GM12878 (cell line): Measurements from ENCODE around the gene ZNF775. TPM values are rescaled to one million over a fixed set of nuclear protein-coding genes. Genes with fewer than 3 reads are reported as not detected.

Experiments
- ATAC-seq: fragments of 200-7000 bp; cut with Tn5 transposase; 3 replicates; pipeline ENCODE4 v1.9.1; 2020; ENCODE audit warnings: mild to moderate bottlenecking, moderate library complexity
- BruUV-seq: library from RNA; stranded (reverse); fragments of 400-500 nt; replicated peaks from 2 replicates; lab custom pipeline; 2021; lab: Mats Ljungman, UMichigan
- CTCF ChIA-PET: fragments of 300-600 bp; sonication (Branson Sonifier 250); formaldehyde crosslinking; extraction: SDS; loops from one replicate; lab custom pipeline; 2021; ENCODE audit warnings: inconsistent platforms; lab: Yijun Ruan, JAX
- POLR2A ChIA-PET: fragments of 350-600 bp; formaldehyde crosslinking; extraction: SDS; loops from one replicate; lab custom pipeline; 2021; ENCODE audit warnings: inconsistent platforms; lab: Charles Lee
- RAD21 ChIA-PET: fragments of 300-600 bp; sonication (Branson Sonifier 250); formaldehyde crosslinking; loops from one replicate; lab custom pipeline; 2023; ENCODE audit warnings: antibody characterized with exemption; ENCODE audit not compliant: unreplicated experiment; lab: Charles Lee
- SMC1A ChIA-PET: fragments of 300-600 bp; sonication (Branson Sonifier 250); formaldehyde crosslinking; loops from one replicate; lab custom pipeline; 2023; ENCODE audit not compliant: unreplicated experiment, uncharacterized antibody; lab: Charles Lee
- DNase-seq: peaks from one replicate; pipeline ENCODE4 v3.0.0-alpha.2; 2011; ENCODE audit warnings: low read depth, low spot score
- FAIRE-seq: peaks from 3 replicates; lab custom pipeline; 2011; peaks lifted over from hg19 to GRCh38; lab: Jason Lieb, UNC
- H2AFZ ChIP-seq: 2 replicates; pipeline ENCODE4 v1.6.0; 2011; ENCODE audit warnings: low read depth, low read length, control low read depth; ENCODE audit not compliant: control insufficient read depth
- H3K27ac ChIP-seq: 2 replicates; pipeline ENCODE4 v1.5.1; 2011; ENCODE audit warnings: control low read depth; ENCODE audit not compliant: control insufficient read depth, insufficient read depth
- H3K27me3 ChIP-seq, 2 experiments: replicated peaks in 1 of 2; 2 replicates each; pipeline versions ENCODE4 v1.6.0 to v1.6.1; 2011; ENCODE audit warnings: low read length in 1 of 2; ENCODE audit not compliant: control insufficient read depth in 2 of 2, insufficient read depth in 2 of 2
- H3K36me3 ChIP-seq, 2 experiments: 2 replicates each; pipeline ENCODE4 v1.5.1; 2011; ENCODE audit warnings: low read length in 1 of 2; ENCODE audit not compliant: control insufficient read depth in 2 of 2, insufficient read depth in 2 of 2
- H3K4me1 ChIP-seq: 2 replicates; pipeline ENCODE4 v1.6.1; 2011; ENCODE audit warnings: mild to moderate bottlenecking, low read length, moderate library complexity, mixed read lengths; ENCODE audit not compliant: control insufficient read depth, insufficient read depth
- H3K4me2 ChIP-seq: 2 replicates; pipeline ENCODE4 v1.6.0; 2011; ENCODE audit warnings: control low read depth; ENCODE audit not compliant: control insufficient read depth, insufficient read depth
- H3K4me3 ChIP-seq: fragments of 200-600 bp; sonication (generic); 2 replicates; pipeline ENCODE4 v1.5.1; 2016
- H3K79me2 ChIP-seq: 2 replicates; pipeline ENCODE4 v1.6.0; 2011; ENCODE audit warnings: low read length; ENCODE audit not compliant: control insufficient read depth, insufficient read depth
- H3K9ac ChIP-seq: 2 replicates; pipeline ENCODE4 v1.8.0; 2011; ENCODE audit warnings: low read length, control low read depth, mixed read lengths; ENCODE audit not compliant: control insufficient read depth, insufficient read depth
- H3K9me3 ChIP-seq: replicated peaks from 3 replicates; pipeline ENCODE4 v1.5.1; 2011; ENCODE audit warnings: mild to moderate bottlenecking, low read length; ENCODE audit not compliant: control insufficient read depth, insufficient read depth
- H4K20me1 ChIP-seq: 2 replicates; pipeline ENCODE4 v1.6.0; 2011; ENCODE audit not compliant: control insufficient read depth, insufficient read depth
- ASH2L ChIP-seq: fragments of 300-600, 200-600 bp; sonication (generic); IDR thresholded peaks from 2 replicates; pipeline ENCODE4 v1.6.1; 2017; ENCODE audit warnings: low read depth, mild to moderate bottlenecking, borderline replicate concordance
- BHLHE40 ChIP-seq, 2 experiments: fragments of 450-650 bp in 1 of 2; IDR thresholded peaks; 2 replicates each; pipeline ENCODE4 v1.6.1; 2011 to 2017; ENCODE audit warnings: low read depth in 2 of 2, borderline replicate concordance in 1 of 2, improper control_type of control experiment in 1 of 2, low read length in 1 of 2, mild to moderate bottlenecking in 1 of 2
- CBX5 ChIP-seq: sonication (generic); IDR thresholded peaks from 2 replicates; pipeline ENCODE4 v1.6.1; 2016; ENCODE audit warnings: low read depth, moderate library complexity, mild to moderate bottlenecking, inconsistent platforms
- EED ChIP-seq: sonication (generic); IDR thresholded peaks from 2 replicates; pipeline ENCODE4 v1.6.1; 2016; ENCODE audit warnings: antibody characterized with exemption, low read depth
- IKZF1 ChIP-seq: fragments of 450-650 bp; conservative IDR thresholded peaks from 2 replicates; pipeline ENCODE4 v1.6.1; 2017; ENCODE audit warnings: antibody characterized with exemption, mild to moderate bottlenecking
- IRF5 ChIP-seq: fragments of 450-650 bp; IDR thresholded peaks from 2 replicates; pipeline ENCODE4 v1.6.1; 2017; ENCODE audit warnings: borderline replicate concordance
- JUNB ChIP-seq: IDR thresholded peaks from 2 replicates; pipeline ENCODE4 v1.6.1; 2016; ENCODE audit warnings: antibody characterized with exemption, mild to moderate bottlenecking
- MAX ChIP-seq: IDR thresholded peaks from 2 replicates; pipeline ENCODE4 v1.6.1; 2012; ENCODE audit warnings: low read depth, low read length, improper control_type of control experiment
- MXI1 ChIP-seq: fragments of 150-350 bp; IDR thresholded peaks from 2 replicates; pipeline ENCODE4 v1.6.1; 2011; ENCODE audit warnings: low read depth, mild to moderate bottlenecking, inconsistent platforms, low read length, improper control_type of control experiment
- POLR2A ChIP-seq: IDR thresholded peaks from 2 replicates; pipeline ENCODE4 v1.6.1; 2011; ENCODE audit warnings: low read depth, mild to moderate bottlenecking, low read length
- POLR2AphosphoS2 ChIP-seq: IDR thresholded peaks from 2 replicates; pipeline ENCODE4 v1.6.1; 2011; ENCODE audit warnings: low read depth, mild to moderate bottlenecking, low read length, improper control_type of control experiment, moderate library complexity
- RAD21 ChIP-seq: IDR thresholded peaks from 2 replicates; pipeline ENCODE4 v1.6.1; 2011; ENCODE audit warnings: mild to moderate bottlenecking, low read depth, low read length, moderate library complexity; ENCODE audit not compliant: insufficient read depth
- RELA ChIP-seq: fragments of 450-650 bp; IDR thresholded peaks from 2 replicates; pipeline ENCODE4 v1.8.0; 2014; ENCODE audit warnings: borderline replicate concordance; ENCODE audit not compliant: partially characterized antibody
- RELB ChIP-seq: fragments of 450-650 bp; IDR thresholded peaks from 2 replicates; pipeline ENCODE4 v1.6.1; 2017; ENCODE audit warnings: low read depth, mild to moderate bottlenecking, moderate library complexity
- SMAD1 ChIP-seq: fragments of 450-650 bp; IDR thresholded peaks from 2 replicates; pipeline ENCODE4 v1.6.1; 2018; ENCODE audit warnings: mild to moderate bottlenecking, low read depth; ENCODE audit not compliant: partially characterized antibody
- SMAD5 ChIP-seq: IDR thresholded peaks from 2 replicates; pipeline ENCODE4 v1.6.1; 2016; ENCODE audit warnings: antibody characterized with exemption, low read depth
- SPI1 ChIP-seq: IDR thresholded peaks from 2 replicates; pipeline ENCODE4 v1.6.1; 2011; ENCODE audit warnings: low read depth, mild to moderate bottlenecking, low read length, moderate library complexity, borderline replicate concordance; ENCODE audit not compliant: insufficient read depth
- SREBF1 ChIP-seq: IDR thresholded peaks from 2 replicates; pipeline ENCODE4 v1.6.1; 2012; ENCODE audit warnings: mild to moderate bottlenecking, low read length
- TAF1 ChIP-seq: IDR thresholded peaks from 2 replicates; pipeline ENCODE4 v1.6.1; 2011; ENCODE audit warnings: mild to moderate bottlenecking, low read depth, low read length, borderline replicate concordance
- ZNF24 ChIP-seq: fragments of 450-650 bp; IDR thresholded peaks from 2 replicates; pipeline ENCODE4 v1.6.1; 2017; ENCODE audit warnings: antibody characterized with exemption, mild to moderate bottlenecking
- WGBS: methylation state at CpG from one replicate; pipeline ENCODE4 v1.1.6; 2016; ENCODE audit warnings: low lambda C conversion rate; ENCODE audit not compliant: insufficient replicate concordance, insufficient coverage; ENCODE audit errors: missing lambda C conversion rate; 5-methylcytosine and 5-hydroxymethylcytosine counted together
- in situ Hi-C: fragments of 300-500 bp; cut with MboI; formaldehyde crosslinking; loops from 9 replicates; pipeline ENCODE4 v1.14.3; 2018; ENCODE audit warnings: mixed read lengths
- intact Hi-C: fragments of 100-400 bp; cut with micrococcal nuclease; formaldehyde crosslinking; loops from one replicate; pipeline ENCODE4 v1.14.2; 2022; ENCODE audit not compliant: unreplicated experiment
- polyA plus RNA-seq, 11 experiments: library from polyadenylated mRNA; depleted of rRNA in 4 of 11; unstranded in 6 of 11; stranded (reverse) in 5 of 11; fragments of >200 nt; fragmentation: Nextera tagmentation in 4 of 11; fragmentation: Illumina TruSeq in 1 of 11; extraction: Ambion mirVana in 4 of 11; extraction: Trizol in 1 of 11; gene quantifications; 1 replicate in 1 of 11; 2 replicates in 10 of 11; pipeline versions ENCODE4 v1.2.1 to v1.2.3, GENCODE V29; 2011 to 2016; ENCODE audit warnings: inconsistent platforms in 2 of 11, missing spikeins in 2 of 11, low read depth in 1 of 11
- total RNA-seq, 4 experiments: library from RNA; depleted of rRNA in 3 of 4; stranded (reverse); fragments of >200 nt in 3 of 4; fragmentation: Illumina TruSeq in 1 of 4; extraction: Trizol in 1 of 4; gene quantifications; 2 replicates each; pipeline versions ENCODE4 v1.2.1 to v1.2.3, GENCODE V29; 2013 to 2021

Gene ZNF775
- total and polyA plus RNA-seq, 10 of the 15 experiments (the other 5 are each of a cell fraction or from before 2014, with no cell fraction given), result 0.05 to 14.3 (median 2.1) TPM

GRCh38 chr7:150432915-150433892 lies 54.1 kb downstream of the ZNF775 start:
- Histone ChIP-seq H3K4me3 (peak overlapping the region; percentile 74), H3K79me2 (peaks cover 52% of the 10 kb centered on the region), H3K36me3 (no peaks in the 10 kb centered on the region; a peak in 1 of 4 replicates), H3K27me3 (no peaks in the 10 kb centered on the region), H3K27ac (peak overlapping the region; percentile 100), H3K4me1 (peaks cover 32% of the 10 kb centered on the region), H3K4me2 (peak overlapping the region; percentile 84), H3K9ac (peak overlapping the region; percentile 78), H2AFZ (peak overlapping the region; percentile 37), H3K9me3 (no peaks in the 10 kb centered on the region; the same call in 2 of the 3 replicates), H4K20me1 (no peaks in the 10 kb centered on the region)
- in situ Hi-C loops (no loop called here), intact Hi-C loops (no loop called here)
- CTCF ChIA-PET, result interaction anchor here (0.6 to 4.7 kb wide), 19 partner anchors 12 to 355 kb away, joined by 3 to 29 read pairs (median 5); partner anchors contain the start of gene REPIN1
- 16% methylated on average over 14 of the region's 14 CpGs for WGBS
- ATAC-seq (peak; percentile 60), FAIRE-seq (peak; percentile 84), DNase-seq (peak; percentile 66)
- POLR2A ChIA-PET, result interaction anchor here (0.6 to 2.4 kb wide), 16 partner anchors 9 to 1286 kb away, joined by 3 to 19 read pairs (median 4); partner anchors contain the start of genes ACTR3C, LRRC61, REPIN1 and ZNF398
- RAD21 ChIA-PET, result interaction anchor here (0.6 to 3.0 kb wide), 19 partner anchors 11 to 322 kb away, joined by 3 to 22 read pairs (median 7); partner anchors contain the start of genes GIMAP2 and REPIN1
- no TSS peak for BruUV-seq
- SMC1A ChIA-PET, result interaction anchor here (0.6 to 2.4 kb wide), 26 partner anchors 9 to 354 kb away, joined by 3 to 19 read pairs (median 4); partner anchors contain the start of gene GIMAP8
- TF ChIP-seq RELA, result peak; percentile 13
- TF ChIP-seq SREBF1, result no peak
- peak; percentile 88 for TF ChIP-seq TAF1
- peak; percentile 52; the same call in 1 of the 2 replicates for TF ChIP-seq MXI1
- peak; percentile 69 for TF ChIP-seq JUNB
- TF ChIP-seq IKZF1, result peak; percentile 55
- TF ChIP-seq EED, result peak; percentile 48; the same call in 1 of the 2 replicates
- TF ChIP-seq SPI1, result peak; percentile 35; the same call in 1 of the 2 replicates
- TF ChIP-seq BHLHE40 (IDR thresholded peaks at IDR 0.05; ENCODE audit: borderline replicate concordance in 1 of 2, low read depth in 2 of 2, low read length in 1 of 2), result no peak
- no peak for TF ChIP-seq CBX5
- no peak for TF ChIP-seq POLR2AphosphoS2
- TF ChIP-seq RAD21, result no peak
- peak; percentile 50 for TF ChIP-seq RELB
- TF ChIP-seq POLR2A, result peak; percentile 84
- TF ChIP-seq SMAD1, result peak; percentile 27
- peak; percentile 33; the same call in 1 of the 2 replicates for TF ChIP-seq SMAD5
- TF ChIP-seq MAX, result no peak
- no peak for TF ChIP-seq ASH2L
- TF ChIP-seq IRF5, result no peak
- peak; percentile 23; the same call in 1 of the 2 replicates for TF ChIP-seq ZNF24
